H1 (cell line): ENCODE measurements around the gene ZNRF3. TPM values are rescaled to one million over a fixed set of nuclear protein-coding genes. Genes with fewer than 3 reads are reported as not detected.

Experiments
- CTCF ChIA-PET: fragments of 300-600 bp; sonication (Branson Sonifier 250); formaldehyde crosslinking; loops from one replicate; lab custom pipeline; 2021; ENCODE audit not compliant: partially characterized antibody; lab: Charles Lee
- POLR2A ChIA-PET: fragments of 300-600 bp; sonication (Branson Sonifier 250); formaldehyde crosslinking; loops from one replicate; lab custom pipeline; 2021; ENCODE audit warnings: inconsistent platforms; ENCODE audit not compliant: partially characterized antibody; lab: Charles Lee
- DNase-seq, 2 experiments: peaks; one replicate each; pipeline versions ENCODE4 v3.0.0 to v3.0.0-alpha.2; 2010 to 2022; ENCODE audit warnings: low spot score in 2 of 2, low read depth in 1 of 2, mixed read lengths in 1 of 2
- FAIRE-seq: peaks from 2 replicates; lab custom pipeline; 2011; peaks lifted over from hg19 to GRCh38; lab: Jason Lieb, UNC
- H2AFZ ChIP-seq: 2 replicates; pipeline ENCODE4 v1.8.1; 2012; ENCODE audit warnings: low read length, inconsistent platforms
- H2AK5ac ChIP-seq: 2 replicates; pipeline ENCODE4 v1.6.1; 2013; ENCODE audit warnings: low read depth, low read length
- H2BK120ac ChIP-seq: replicated peaks from 2 replicates; pipeline ENCODE3; 2013; ENCODE audit warnings: low read depth, low read length, inconsistent platforms
- H2BK12ac ChIP-seq: 2 replicates; pipeline ENCODE4 v1.6.1; 2013; ENCODE audit warnings: low read depth, low read length
- H2BK15ac ChIP-seq: 2 replicates; pipeline ENCODE4 v1.6.1; 2013; ENCODE audit warnings: low read length
- H2BK20ac ChIP-seq: 2 replicates; pipeline ENCODE4 v1.6.1; 2013; ENCODE audit warnings: low read length
- H2BK5ac ChIP-seq: 2 replicates; pipeline ENCODE4 v1.6.1; 2013; ENCODE audit warnings: low read depth, low read length
- H3K14ac ChIP-seq: 2 replicates; pipeline ENCODE4 v1.6.1; 2013; ENCODE audit warnings: inconsistent platforms; ENCODE audit not compliant: insufficient read length
- H3K18ac ChIP-seq: 2 replicates; pipeline ENCODE4 v1.6.1; 2013; ENCODE audit warnings: low read length; ENCODE audit errors: extremely low read depth
- H3K23ac ChIP-seq: 2 replicates; pipeline ENCODE4 v1.6.1; 2013; ENCODE audit warnings: inconsistent platforms; ENCODE audit not compliant: insufficient read length
- H3K23me2 ChIP-seq: 2 replicates; pipeline ENCODE4 v1.6.1; 2013; ENCODE audit warnings: low read depth, low read length
- H3K27ac ChIP-seq: 2 replicates; pipeline ENCODE4 v1.6.1; 2011; ENCODE audit warnings: low read depth, low read length, inconsistent platforms
- H3K27me3 ChIP-seq, 4 experiments: replicated peaks in 1 of 4; 1 replicate in 1 of 4; 2 replicates in 3 of 4; pipeline versions ENCODE4 v1.6.1 to v1.8.1; 2011 to 2013; ENCODE audit warnings: low read length in 3 of 4, mild to moderate bottlenecking in 3 of 4, inconsistent platforms in 2 of 4, mixed read lengths in 2 of 4, moderate library complexity in 1 of 4; ENCODE audit not compliant: control insufficient read depth in 3 of 4, insufficient read depth in 3 of 4; ENCODE audit errors: extremely low read depth in 1 of 4
- H3K36me3 ChIP-seq, 4 experiments: 2 replicates each; pipeline versions ENCODE4 v1.6.1 to v1.8.1; 2011 to 2013; ENCODE audit warnings: mild to moderate bottlenecking in 4 of 4, low read length in 3 of 4, moderate library complexity in 2 of 4, control low read depth in 1 of 4, inconsistent platforms in 1 of 4; ENCODE audit not compliant: insufficient read depth in 4 of 4, control insufficient read depth in 2 of 4
- H3K4ac ChIP-seq: replicated peaks from 2 replicates; pipeline ENCODE3; 2013; ENCODE audit warnings: low read length, low read depth, mixed read lengths, inconsistent platforms; ENCODE audit not compliant: insufficient read length
- H3K4me1 ChIP-seq, 4 experiments: replicated peaks in 1 of 4; 1 replicate in 1 of 4; 2 replicates in 3 of 4; pipeline versions ENCODE4 v1.6.1 to v1.8.1; 2011 to 2013; ENCODE audit warnings: low read length in 3 of 4, inconsistent platforms in 2 of 4, mixed read lengths in 1 of 4; ENCODE audit not compliant: insufficient read depth in 4 of 4, control insufficient read depth in 3 of 4
- H3K4me2 ChIP-seq, 2 experiments: 2 replicates each; pipeline versions ENCODE4 v1.6.1 to v1.8.1; 2011 to 2013; ENCODE audit warnings: low read depth in 2 of 2, low read length in 2 of 2, control low read depth in 1 of 2, inconsistent platforms in 1 of 2, mild to moderate bottlenecking in 1 of 2; ENCODE audit not compliant: insufficient read depth in 1 of 2
- H3K4me3 ChIP-seq, 4 experiments: fragments of 200-600, 300-600 bp in 1 of 4; sonication (generic), shearing (Covaris generic), sonication (Bioruptor Twin) in 1 of 4; 2 replicates each; pipeline versions ENCODE4 v1.5.1 to v1.8.1; 2011 to 2016; ENCODE audit warnings: low read length in 4 of 4, low read depth in 3 of 4, control low read depth in 2 of 4, inconsistent platforms in 2 of 4, mild to moderate bottlenecking in 2 of 4, mixed read lengths in 1 of 4, moderate library complexity in 1 of 4; ENCODE audit not compliant: insufficient read depth in 2 of 4; ENCODE audit errors: extremely low read depth in 1 of 4
- H3K56ac ChIP-seq: replicated peaks from 2 replicates; pipeline ENCODE3; 2013; ENCODE audit warnings: low read depth, mild to moderate bottlenecking, mixed read lengths, low read length, inconsistent platforms; ENCODE audit not compliant: insufficient read length
- H3K79me1 ChIP-seq: 2 replicates; pipeline ENCODE4 v1.6.1; 2013; ENCODE audit warnings: low read depth, low read length, control low read depth
- H3K79me2 ChIP-seq, 2 experiments: 2 replicates each; pipeline versions ENCODE4 v1.6.1 to v1.8.1; 2012 to 2013; ENCODE audit warnings: low read length in 2 of 2, mild to moderate bottlenecking in 2 of 2, inconsistent platforms in 1 of 2; ENCODE audit not compliant: insufficient read depth in 2 of 2, control insufficient read depth in 1 of 2
- H3K9ac ChIP-seq, 4 experiments: replicated peaks in 1 of 4; 1 replicate in 1 of 4; 2 replicates in 3 of 4; pipeline versions ENCODE4 v1.6.1 to v1.8.1; 2011 to 2013; ENCODE audit warnings: low read depth in 3 of 4, low read length in 3 of 4, control low read depth in 2 of 4, mild to moderate bottlenecking in 2 of 4, moderate library complexity in 2 of 4, inconsistent platforms in 1 of 4; ENCODE audit errors: extremely low read depth in 1 of 4
- H3K9me3 ChIP-seq, 2 experiments: 2 replicates each; pipeline versions ENCODE4 v1.6.1 to v1.8.1; 2012 to 2013; ENCODE audit warnings: mild to moderate bottlenecking in 2 of 2, moderate library complexity in 2 of 2, control low read depth in 1 of 2, inconsistent platforms in 1 of 2, low read depth in 1 of 2, low read length in 1 of 2, mixed read lengths in 1 of 2; ENCODE audit not compliant: insufficient read depth in 2 of 2
- H4K20me1 ChIP-seq, 2 experiments: replicated peaks in 1 of 2; 2 replicates each; pipeline versions ENCODE3 to v1.8.1; 2011 to 2013; ENCODE audit warnings: inconsistent platforms in 2 of 2, low read length in 2 of 2, mild to moderate bottlenecking in 1 of 2; ENCODE audit not compliant: insufficient read depth in 2 of 2, control insufficient read depth in 1 of 2
- H4K5ac ChIP-seq: 2 replicates; pipeline ENCODE4 v1.6.1; 2013; ENCODE audit warnings: low read length, low read depth, mixed read lengths, inconsistent platforms; ENCODE audit not compliant: insufficient read length
- H4K8ac ChIP-seq: 2 replicates; pipeline ENCODE4 v1.8.0; 2013; ENCODE audit warnings: mild to moderate bottlenecking, moderate library complexity, low read length, inconsistent platforms; ENCODE audit not compliant: insufficient read depth; ENCODE audit errors: extremely low read depth
- H4K91ac ChIP-seq: replicated peaks from 2 replicates; pipeline ENCODE3; 2013; ENCODE audit warnings: low read length, mixed read lengths, inconsistent platforms; ENCODE audit not compliant: insufficient read length
- MAFK ChIP-seq: IDR thresholded peaks from 2 replicates; pipeline ENCODE4 v1.6.1; 2012; ENCODE audit warnings: low read depth, mild to moderate bottlenecking, improper control_type of control experiment, low read length
- WGBS, 2 experiments: shearing (Covaris generic) in 1 of 2; methylation state at CpG; one replicate each; pipeline versions ENCODE4 v1.1.6 to v1.1.7; 2013 to 2015; ENCODE audit warnings: low lambda C conversion rate in 2 of 2, mixed read lengths in 2 of 2, inconsistent platforms in 1 of 2, low coverage in 1 of 2, missing lambda C conversion rate in 1 of 2; ENCODE audit not compliant: insufficient replicate concordance in 2 of 2, insufficient coverage in 1 of 2, insufficient read length in 1 of 2; ENCODE audit errors: extremely low coverage in 1 of 2, missing lambda C conversion rate in 1 of 2; 5-methylcytosine and 5-hydroxymethylcytosine counted together
- polyA plus RNA-seq, 7 experiments: library from polyadenylated mRNA; depleted of rRNA in 3 of 7; stranded (reverse) in 5 of 7; unstranded in 2 of 7; fragments of >200 nt in 5 of 7; fragments of 200-250 nt in 2 of 7; gene quantifications; 1 replicate in 5 of 7; 2 replicates in 1 of 7; 4 replicates in 1 of 7; pipeline versions ENCODE4 v1.2.1 to v1.2.3, GENCODE V29; 2011 to 2013; ENCODE audit warnings: missing spikeins in 2 of 7, mixed read lengths in 2 of 7
- total RNA-seq: library from RNA; stranded (reverse); fragmentation: NEBNext Ultra II Directional; extraction: Animal tissue kit (Norgen Biotek cat#: 25700); gene quantifications from 2 replicates; pipeline ENCODE4 v1.2.1, GENCODE V29; 2021

ZNRF3 gene
- total and polyA plus RNA-seq, 2 of the 8 experiments (the other 6 are each of a cell fraction or from before 2014, with no cell fraction given) = 14.1 to 21.7 TPM

- Histone ChIP-seq H3K56ac (no peak overlapping the region), H3K79me1 (no peaks in the 10 kb centered on the region; the same call in 1 of the 2 replicates), H3K4me3 (no peak overlapping the region), H2BK15ac (no peak overlapping the region), H3K14ac (no peak overlapping the region), H2AFZ (no peak overlapping the region), H3K4me1 (peaks cover 1 to 5% (median 3%) of the 10 kb centered on the region in 4 experiments; a peak in 4 of 7 replicates), H4K8ac (no peak overlapping the region), H3K23me2 (no peaks in the 10 kb centered on the region), H3K27ac (no peak overlapping the region), H3K9me3 (no peaks in the 10 kb centered on the region), H2BK120ac (no peak overlapping the region), H3K18ac (no peak overlapping the region), H3K79me2 (no peaks in the 10 kb centered on the region), H2BK20ac (no peak overlapping the region), H3K9ac (no peak overlapping the region), H3K27me3 (no peaks in the 10 kb centered on the region), H3K23ac (no peak overlapping the region), H4K91ac (no peak overlapping the region), H3K4me2 (no peak overlapping the region), H2BK5ac (no peak overlapping the region), H4K20me1 (no peaks in the 10 kb centered on the region), H2AK5ac (no peak overlapping the region), H3K4ac (no peak overlapping the region), H3K36me3 (no peaks in the 10 kb centered on the region), H2BK12ac (no peak overlapping the region), H4K5ac (no peak overlapping the region)
- CTCF ChIA-PET = interaction anchor here (0.8 to 1.3 kb wide), 3 partner anchors 9 to 163 kb away, joined by 3 read pairs; no protein-coding TSS in a partner anchor
- FAIRE-seq (peak; percentile 28), DNase-seq (no peak)
- POLR2A ChIA-PET = interaction anchor here (0.8 to 1.2 kb wide), 3 partner anchors 10 to 187 kb away, joined by 3 to 4 read pairs (median 3); no protein-coding TSS in a partner anchor
- WGBS, 2 experiments = 83% methylated on average over 7 of the region's 7 CpGs; no CpG with 5 or more reads in 1 of the 2 experiments
- peak; percentile 27; the same call in 1 of the 2 replicates for TF ChIP-seq MAFK
Measured at GRCh38 chr22:29082826-29083545, 199.6 kb downstream of the ZNRF3 start.
